Dermis microvascular lymphatic vessel endothelial cell (primary cell): ENCODE results near the gene ARMC6. TPM values are rescaled to one million over a fixed set of nuclear protein-coding genes. Genes with fewer than 3 reads are reported as not detected.
"Not testable (repeated sequence)": the region's sequence is repeated elsewhere in the genome, so short reads cannot be mapped to it uniquely, and the experiment has no call there.

ENCODE experiments used
- DNase-seq, 2 donors: peaks; one replicate each; pipeline versions ENCODE4 v3.0.0 to v3.0.0-alpha.2; 2010; ENCODE audit warnings: low read depth in 2 of 2
- total RNA-seq: library from RNA; depleted of rRNA; stranded (reverse); fragments of >200 nt; gene quantifications from 2 replicates; pipeline ENCODE4 v1.2.1, GENCODE V29; 2014

Gene ARMC6
- total RNA-seq, 1 donor from 2014 or later, result 41.0 TPM

- DNase-seq, result not testable (repeated sequence)
Measured at GRCh38 chr19:19106938-19107337, 73.5 kb downstream of the ARMC6 start.

- no peak for DNase-seq
Measured at GRCh38 chr19:19107654-19108053, 74.3 kb downstream of the ARMC6 start.

Other genes with a start within 250 kb of the ARMC6 start
- not detected in 2 replicates for gene COMP, start 242.3 kb upstream of the ARMC6 start, total RNA-seq
- 40.2 and 58.9 TPM in 2 replicates for gene UPF1, start 201.6 kb upstream of the ARMC6 start, total RNA-seq
- gene CERS1, start 137.4 kb upstream of the ARMC6 start, total RNA-seq, result 2.4 and 5.1 TPM in 2 replicates
- gene COPE, start 114.2 kb upstream of the ARMC6 start, total RNA-seq, result 161 and 214 TPM in 2 replicates
- gene DDX49, start 113.9 kb upstream of the ARMC6 start, total RNA-seq, result 42.7 and 43.9 TPM in 2 replicates
- gene HOMER3, start 92.4 kb upstream of the ARMC6 start, total RNA-seq, result 96.2 and 232 TPM in 2 replicates
- gene SUGP2, start 86 bp upstream of the ARMC6 start, total RNA-seq, result 11.0 and 16.1 TPM in 2 replicates
- 3.7 and 4.7 TPM in 2 replicates for gene SLC25A42, start 30.4 kb downstream of the ARMC6 start, total RNA-seq
- 11.3 and 20.5 TPM in 2 replicates for gene TMEM161A, start 104.9 kb downstream of the ARMC6 start, total RNA-seq
- not detected in 2 replicates for gene MEF2B, start 136.7 kb downstream of the ARMC6 start, total RNA-seq
- 15.8 and 17.8 TPM in 2 replicates for gene BORCS8, start 158.5 kb downstream of the ARMC6 start, total RNA-seq
- gene RFXANK, start 158.7 kb downstream of the ARMC6 start, total RNA-seq, result 70.7 and 83.3 TPM in 2 replicates
- 8.1 and 10.6 TPM in 2 replicates for gene NR2C2AP, start 169.8 kb downstream of the ARMC6 start, total RNA-seq
- under 0.01 TPM in 1 of 2 replicates, not detected in the other for gene NCAN, start 178.4 kb downstream of the ARMC6 start, total RNA-seq
- not detected in 2 replicates for gene TM6SF2, start 239.7 kb downstream of the ARMC6 start, total RNA-seq